HepG2 (cell line): ENCODE data around the gene IL17RB. TPM values are rescaled to one million over a fixed set of nuclear protein-coding genes. Genes with fewer than 3 reads are reported as not detected.

Source experiments
- DMAP1 ChIP-seq: IDR thresholded peaks from 2 replicates; pipeline ENCODE4 v1.6.1; 2016
- E2F2 ChIP-seq: sonication (generic); formaldehyde crosslinking; IDR thresholded peaks from 2 replicates; pipeline ENCODE4 v1.4.0; 2020; ENCODE audit warnings: missing genetic modification reagents, borderline replicate concordance
- IKZF4 ChIP-seq: sonication (generic); formaldehyde crosslinking; IDR thresholded peaks from 2 replicates; pipeline ENCODE4 v1.5.1; 2020; ENCODE audit warnings: borderline replicate concordance, mild to moderate bottlenecking, low read depth, missing genetic modification reagents; ENCODE audit errors: not compliant biosample characterization
- KMT2A ChIP-seq: sonication (generic); formaldehyde crosslinking; IDR thresholded peaks from 2 replicates; pipeline ENCODE4 v1.4.0; 2020; ENCODE audit warnings: missing genetic modification reagents
- MAFK ChIP-seq, 2 experiments: IDR thresholded peaks in 1 of 2; conservative IDR thresholded peaks in 1 of 2; 2 replicates each; pipeline ENCODE4 v1.6.1; 2011; ENCODE audit warnings: improper control_type of control experiment in 2 of 2, low read length in 2 of 2
- MTERF4 ChIP-seq: sonication (generic); formaldehyde crosslinking; IDR thresholded peaks from 2 replicates; pipeline ENCODE4 v1.8.0; 2023; ENCODE audit warnings: mild to moderate bottlenecking, missing genetic modification reagents
- MTF2 ChIP-seq: sonication (generic); formaldehyde crosslinking; IDR thresholded peaks from 2 replicates; pipeline ENCODE4 v1.5.0; 2020; ENCODE audit warnings: missing genetic modification reagents, borderline replicate concordance
- NBN ChIP-seq: fragments of 450-650 bp; conservative IDR thresholded peaks from 2 replicates; pipeline ENCODE4 v1.6.1; 2017
- SMAD9 ChIP-seq: sonication (generic); formaldehyde crosslinking; IDR thresholded peaks from 2 replicates; pipeline ENCODE4 v1.5.1; 2020; ENCODE audit warnings: mild to moderate bottlenecking, missing genetic modification reagents
- TCF12 ChIP-seq, 2 experiments: fragments of 450-650 bp in 1 of 2; sonication (generic) in 1 of 2; formaldehyde crosslinking in 1 of 2; IDR thresholded peaks; 2 replicates each; pipeline versions ENCODE4 v1.6.1 to v1.8.0; 2017 to 2022; ENCODE audit warnings: antibody characterized with exemption in 1 of 2, mild to moderate bottlenecking in 1 of 2, missing genetic modification reagents in 1 of 2, moderate library complexity in 1 of 2
- TCF7L2 ChIP-seq: IDR thresholded peaks from 2 replicates; pipeline ENCODE4 v1.6.1; 2011; ENCODE audit warnings: mild to moderate bottlenecking, low read depth, low read length, moderate library complexity
- ZBTB4 ChIP-seq: sonication (generic); formaldehyde crosslinking; IDR thresholded peaks from 2 replicates; pipeline ENCODE4 v1.4.0; 2020; ENCODE audit warnings: missing genetic modification reagents, mild to moderate bottlenecking, borderline replicate concordance
- ZNF296 ChIP-seq: sonication (generic); formaldehyde crosslinking; conservative IDR thresholded peaks from 2 replicates; pipeline ENCODE4 v1.5.0; 2020; ENCODE audit warnings: mild to moderate bottlenecking, missing genetic modification reagents
- ZNF512 ChIP-seq: sonication (generic); formaldehyde crosslinking; IDR thresholded peaks from 2 replicates; pipeline ENCODE4 v1.4.0; 2020; ENCODE audit warnings: mild to moderate bottlenecking, missing genetic modification reagents
- ZNF672 ChIP-seq: sonication (generic); formaldehyde crosslinking; IDR thresholded peaks from 2 replicates; pipeline ENCODE4 v1.8.1; 2022; ENCODE audit warnings: missing genetic modification reagents
- ZSCAN22 ChIP-seq: sonication (generic); formaldehyde crosslinking; IDR thresholded peaks from 2 replicates; pipeline ENCODE4 v1.4.0; 2020; ENCODE audit warnings: mild to moderate bottlenecking, missing genetic modification reagents
- polyA plus RNA-seq, 8 experiments: library from polyadenylated mRNA; depleted of rRNA in 3 of 8; stranded (reverse) in 7 of 8; unstranded in 1 of 8; fragments of >200 nt; fragmentation: Illumina TruSeq in 4 of 8; extraction: Trizol in 4 of 8; gene quantifications; 2 replicates each; pipeline versions ENCODE4 v1.2.1 to v1.2.3, GENCODE V29; 2011 to 2016; ENCODE audit warnings: low read depth in 4 of 8, missing spikeins in 1 of 8, mixed read lengths in 1 of 8; ENCODE audit not compliant: insufficient read depth in 1 of 8
- total RNA-seq, 5 experiments: library from RNA; depleted of rRNA; stranded (reverse); fragments of >200 nt; fragmentation: Illumina TruSeq; extraction: Trizol; gene quantifications; 2 replicates each; pipeline ENCODE4 v1.2.3, GENCODE V29; 2016; ENCODE audit warnings: low read depth in 1 of 5
- TF ChIP-seq, protein P1 (sequence below): fragments of 450-650 bp; IDR thresholded peaks from 2 replicates; pipeline ENCODE4 v1.6.1; 2017
- TF ChIP-seq, protein P2 (sequence below): sonication (generic); formaldehyde crosslinking; IDR thresholded peaks from 2 replicates; pipeline ENCODE4 v1.5.1; 2020; ENCODE audit warnings: missing genetic modification reagents, mild to moderate bottlenecking, borderline replicate concordance

The IL17RB gene
- total and polyA plus RNA-seq, 2 of the 13 experiments (the other 11 are each of a cell fraction or from before 2014, with no cell fraction given), result 130 to 190 TPM

DNA sequence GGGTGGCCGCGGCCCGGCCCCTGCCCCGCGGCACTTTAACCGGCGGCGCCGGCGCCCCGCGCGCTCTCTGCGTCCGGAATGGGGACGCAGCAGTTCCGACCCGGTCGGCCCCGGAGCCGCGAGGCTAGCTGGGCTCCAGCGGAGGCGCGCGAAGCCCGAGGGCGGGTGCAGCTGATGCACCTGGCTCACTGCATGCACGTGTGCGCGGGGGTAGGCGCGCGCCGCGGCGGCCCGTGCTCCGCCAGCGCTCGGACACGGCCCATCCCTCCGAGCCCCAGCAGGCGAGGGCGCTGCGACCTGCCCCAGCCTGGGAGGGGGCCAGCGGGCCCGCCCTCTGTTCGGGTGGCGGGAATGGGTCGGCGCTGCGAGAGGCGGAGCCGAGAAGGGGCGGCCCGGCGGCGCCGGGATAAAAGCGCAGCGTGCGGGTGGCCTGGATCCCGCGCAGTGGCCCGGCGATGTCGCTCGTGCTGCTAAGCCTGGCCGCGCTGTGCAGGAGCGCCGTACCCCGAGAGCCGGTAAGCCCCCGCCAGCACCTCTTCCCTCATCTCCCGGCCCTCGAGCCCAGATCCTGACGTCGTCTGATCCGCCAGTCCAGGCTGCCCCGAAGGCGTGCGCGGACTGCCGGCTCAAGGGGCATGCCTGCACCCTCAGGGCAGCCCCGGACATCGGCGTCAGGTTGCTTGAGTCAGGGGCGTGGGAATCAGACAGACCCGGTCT, at the start of gene IL17RB, which contains the start of gene CHDH (continued):
- TF ChIP-seq E2F2 (peak; percentile 84; the same call in 1 of the 2 replicates), TCF12 (IDR thresholded peaks at IDR 0.05) (no peak), TCF12 (CRISPR knock-in tag; IDR thresholded peaks at IDR 0.05) (peak; percentile 81), NBN (no peak), DMAP1 (no peak; the same call in 1 of the 2 replicates), KMT2A (CRISPR knock-in tag) (peak; percentile 92), IKZF4 (CRISPR knock-in tag) (no peak), TCF7L2 (no peak), ZSCAN22 (no peak), ZNF672 (CRISPR knock-in tag) (0 out of 2 replicates have a peak, but pooled peaks have one; percentile 77), SMAD9 (CRISPR knock-in tag) (no peak), MTERF4 (CRISPR knock-in tag) (no peak; the same call in none of the 2 replicates), ZNF512 (CRISPR knock-in tag) (no peak), ZNF296 (CRISPR knock-in tag) (0 out of 2 replicates have a peak, but pooled peaks have one; percentile 35), MAFK (conservative IDR thresholded peaks at IDR 0.05 in 1 of 2, IDR thresholded peaks at IDR 0.05 in 1 of 2; ENCODE audit: low read length in 2 of 2) (no peak), MTF2 (0 out of 2 replicates have a peak, but pooled peaks have one; percentile 28), ZBTB4 (no peak)
- TF ChIP-seq, protein P1, sequence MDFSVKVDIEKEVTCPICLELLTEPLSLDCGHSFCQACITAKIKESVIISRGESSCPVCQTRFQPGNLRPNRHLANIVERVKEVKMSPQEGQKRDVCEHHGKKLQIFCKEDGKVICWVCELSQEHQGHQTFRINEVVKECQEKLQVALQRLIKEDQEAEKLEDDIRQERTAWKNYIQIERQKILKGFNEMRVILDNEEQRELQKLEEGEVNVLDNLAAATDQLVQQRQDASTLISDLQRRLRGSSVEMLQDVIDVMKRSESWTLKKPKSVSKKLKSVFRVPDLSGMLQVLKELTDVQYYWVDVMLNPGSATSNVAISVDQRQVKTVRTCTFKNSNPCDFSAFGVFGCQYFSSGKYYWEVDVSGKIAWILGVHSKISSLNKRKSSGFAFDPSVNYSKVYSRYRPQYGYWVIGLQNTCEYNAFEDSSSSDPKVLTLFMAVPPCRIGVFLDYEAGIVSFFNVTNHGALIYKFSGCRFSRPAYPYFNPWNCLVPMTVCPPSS, result no peak
- TF ChIP-seq, protein P2, sequence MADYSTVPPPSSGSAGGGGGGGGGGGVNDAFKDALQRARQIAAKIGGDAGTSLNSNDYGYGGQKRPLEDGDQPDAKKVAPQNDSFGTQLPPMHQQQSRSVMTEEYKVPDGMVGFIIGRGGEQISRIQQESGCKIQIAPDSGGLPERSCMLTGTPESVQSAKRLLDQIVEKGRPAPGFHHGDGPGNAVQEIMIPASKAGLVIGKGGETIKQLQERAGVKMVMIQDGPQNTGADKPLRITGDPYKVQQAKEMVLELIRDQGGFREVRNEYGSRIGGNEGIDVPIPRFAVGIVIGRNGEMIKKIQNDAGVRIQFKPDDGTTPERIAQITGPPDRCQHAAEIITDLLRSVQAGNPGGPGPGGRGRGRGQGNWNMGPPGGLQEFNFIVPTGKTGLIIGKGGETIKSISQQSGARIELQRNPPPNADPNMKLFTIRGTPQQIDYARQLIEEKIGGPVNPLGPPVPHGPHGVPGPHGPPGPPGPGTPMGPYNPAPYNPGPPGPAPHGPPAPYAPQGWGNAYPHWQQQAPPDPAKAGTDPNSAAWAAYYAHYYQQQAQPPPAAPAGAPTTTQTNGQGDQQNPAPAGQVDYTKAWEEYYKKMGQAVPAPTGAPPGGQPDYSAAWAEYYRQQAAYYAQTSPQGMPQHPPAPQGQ, result no peak
